ENCODE measurements around the gene CAMK1D.

The CAMK1D gene

DNA sequence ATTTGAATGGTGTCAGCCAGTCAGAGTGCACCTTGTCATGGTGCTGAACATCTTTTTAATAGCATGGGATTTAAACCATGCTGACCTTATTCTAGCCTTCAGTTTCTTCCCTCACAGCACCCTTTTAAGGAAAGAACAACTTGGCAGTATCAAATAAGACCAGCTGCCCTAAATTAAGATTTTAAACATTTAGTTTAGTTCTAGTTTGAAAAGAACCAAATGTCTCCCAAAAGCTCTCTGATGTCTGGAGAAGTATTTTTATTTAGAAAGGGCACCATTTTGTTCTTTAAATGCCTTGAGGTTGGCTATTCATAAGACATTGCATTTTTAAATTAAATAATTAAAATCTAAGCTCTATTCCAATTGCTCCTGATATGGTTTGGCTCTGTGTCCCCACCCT is 531.1 kb downstream of the CAMK1D start:
- DNase-seq, result no peak

DNA sequence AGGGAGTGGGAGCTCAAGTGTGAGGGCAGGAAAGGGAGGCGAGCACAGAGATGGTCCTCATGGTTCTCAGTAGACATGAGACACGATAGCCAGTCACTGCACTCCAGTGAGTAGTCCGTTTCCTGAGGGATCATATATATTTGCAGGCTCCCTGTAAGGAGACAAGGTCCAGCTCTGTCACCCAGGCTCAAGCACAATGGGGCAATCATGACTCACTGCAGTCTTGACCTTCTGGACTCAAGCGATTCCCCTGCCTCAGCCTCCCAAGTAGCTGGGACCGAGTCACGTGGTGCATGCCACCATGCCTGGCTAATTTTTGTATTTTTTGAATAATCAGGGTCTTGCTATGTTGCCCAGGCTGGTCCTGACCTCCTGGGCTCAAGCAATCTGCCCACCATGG is 535.5 kb downstream of the CAMK1D start:
- DNase-seq, result no peak

All from kidney glomerular epithelial cell (primary cell).